ENCODE data around the gene DPH7. TPM values are rescaled to one million over a fixed set of nuclear protein-coding genes. Genes with fewer than 3 reads are reported as not detected.
"Not testable (repeated sequence)": the region's sequence is repeated elsewhere in the genome, so short reads cannot be mapped to it uniquely, and the experiment has no call there.

DPH7 gene
- total and polyA plus RNA-seq, 2 experiments from 2014 or later, result 28.3 to 36.9 TPM

DNA sequence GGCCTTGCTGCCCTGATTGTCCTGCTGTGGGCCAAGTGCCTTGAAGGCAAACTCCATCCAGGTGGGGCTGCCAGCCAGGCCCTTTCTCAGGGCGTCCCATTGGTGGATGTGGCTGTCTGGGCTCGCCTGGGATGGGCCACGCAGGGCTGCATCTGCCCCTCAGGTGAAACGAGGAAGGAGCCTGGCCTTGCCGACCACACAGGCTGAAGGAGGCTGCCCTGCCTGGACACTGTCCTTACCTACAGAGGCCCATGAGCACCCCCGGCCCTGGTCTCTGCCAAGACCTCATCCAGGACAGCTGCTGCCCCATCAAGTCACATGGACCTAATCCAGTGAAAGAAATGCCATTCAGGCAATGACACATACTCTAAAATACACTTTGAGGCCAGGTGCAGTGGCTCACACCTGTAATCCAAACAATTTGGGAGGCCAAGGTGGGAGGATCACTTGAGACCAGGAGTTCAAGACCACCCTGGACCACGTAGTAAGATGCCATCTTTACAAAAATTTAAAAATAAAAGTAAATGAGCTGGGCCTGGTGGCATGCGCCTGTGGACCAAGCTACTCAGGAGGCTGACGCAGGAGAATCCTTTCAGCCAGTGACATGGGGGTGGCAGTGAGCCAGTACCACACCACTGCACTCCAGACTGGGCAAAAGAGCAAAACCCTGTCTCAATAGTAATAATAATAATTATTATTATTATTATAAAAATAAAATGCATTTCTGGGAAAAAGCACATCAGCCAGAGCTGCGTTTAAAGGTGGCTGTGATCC, 62.4 kb downstream of the DPH7 start:
- Histone ChIP-seq H3K79me2 (no peaks in the 10 kb centered on the region), H3K27me3 (no peaks in the 10 kb centered on the region), H3K9me3 (ENCODE audit: low read depth) (no peaks in the 10 kb centered on the region), H3K36me3 (replicated peaks; ENCODE audit: insufficient read depth, low read depth) (no peaks in the 10 kb centered on the region), H4K20me1 (ENCODE audit: insufficient read depth, poor library complexity, severe bottlenecking) (no peaks in the 10 kb centered on the region), H3K27ac (no peak overlapping the region), H3K9me2 (replicated peaks; ENCODE audit: insufficient read depth) (no peaks in the 10 kb centered on the region), H3K4me1 (ENCODE audit: insufficient read depth) (no peaks in the 10 kb centered on the region), H3K4me3 (no peak overlapping the region), H2AFZ (no peak overlapping the region), H3K4me2 (no peak overlapping the region)
- WGBS (ENCODE audit: low lambda C conversion rate, missing lambda C conversion rate), result 79% methylated on average over 10 of the region's 10 CpGs
- TF ChIP-seq EZH2phosphoT487 (IDR thresholded peaks at IDR 0.05; ENCODE audit: low read depth, severe bottlenecking, unreplicated experiment) (no peak), EZH2 (IDR thresholded peaks at IDR 0.05; ENCODE audit: borderline replicate concordance) (no peak)
- TF ChIP-seq, protein P1, sequence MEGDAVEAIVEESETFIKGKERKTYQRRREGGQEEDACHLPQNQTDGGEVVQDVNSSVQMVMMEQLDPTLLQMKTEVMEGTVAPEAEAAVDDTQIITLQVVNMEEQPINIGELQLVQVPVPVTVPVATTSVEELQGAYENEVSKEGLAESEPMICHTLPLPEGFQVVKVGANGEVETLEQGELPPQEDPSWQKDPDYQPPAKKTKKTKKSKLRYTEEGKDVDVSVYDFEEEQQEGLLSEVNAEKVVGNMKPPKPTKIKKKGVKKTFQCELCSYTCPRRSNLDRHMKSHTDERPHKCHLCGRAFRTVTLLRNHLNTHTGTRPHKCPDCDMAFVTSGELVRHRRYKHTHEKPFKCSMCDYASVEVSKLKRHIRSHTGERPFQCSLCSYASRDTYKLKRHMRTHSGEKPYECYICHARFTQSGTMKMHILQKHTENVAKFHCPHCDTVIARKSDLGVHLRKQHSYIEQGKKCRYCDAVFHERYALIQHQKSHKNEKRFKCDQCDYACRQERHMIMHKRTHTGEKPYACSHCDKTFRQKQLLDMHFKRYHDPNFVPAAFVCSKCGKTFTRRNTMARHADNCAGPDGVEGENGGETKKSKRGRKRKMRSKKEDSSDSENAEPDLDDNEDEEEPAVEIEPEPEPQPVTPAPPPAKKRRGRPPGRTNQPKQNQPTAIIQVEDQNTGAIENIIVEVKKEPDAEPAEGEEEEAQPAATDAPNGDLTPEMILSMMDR (IDR thresholded peaks at IDR 0.05; ENCODE audit: poor library complexity), result no peak
- DNase-seq (ENCODE audit: low spot score), result no peak

DNA sequence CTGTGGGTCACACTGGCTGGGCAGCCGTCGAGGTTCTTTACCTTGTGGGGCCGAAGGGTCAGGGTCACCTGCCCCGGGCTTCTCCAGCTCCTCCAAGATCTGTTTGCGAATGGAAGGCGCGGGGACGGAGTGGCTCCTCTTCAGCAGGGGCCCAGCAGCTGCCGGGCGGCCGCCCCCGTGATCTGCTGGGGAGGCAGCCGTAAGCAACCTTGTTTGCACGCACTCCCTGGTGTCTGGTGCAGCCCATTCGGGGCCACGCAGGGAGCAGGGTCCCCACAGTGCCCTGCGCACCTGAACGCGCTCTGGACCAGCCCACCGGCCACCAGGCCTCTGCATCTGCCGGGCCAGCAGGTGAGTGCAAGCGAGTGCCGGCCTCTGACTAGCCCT, 63.4 kb downstream of the DPH7 start:
- no peaks in the 10 kb centered on the region for H3K4me1 ChIP-seq (ENCODE audit: insufficient read depth)
- no peaks in the 10 kb centered on the region for H3K27me3 ChIP-seq
- H3K9me2 ChIP-seq (replicated peaks; ENCODE audit: insufficient read depth), result no peaks in the 10 kb centered on the region
- WGBS (ENCODE audit: low lambda C conversion rate, missing lambda C conversion rate), result 87% methylated on average over 21 of the region's 23 CpGs
- no peaks in the 10 kb centered on the region for H3K9me3 ChIP-seq (ENCODE audit: low read depth)
- no peak for TF ChIP-seq EZH2phosphoT487 (IDR thresholded peaks at IDR 0.05; ENCODE audit: low read depth, severe bottlenecking, unreplicated experiment)
- no peak for TF ChIP-seq EZH2 (IDR thresholded peaks at IDR 0.05; ENCODE audit: borderline replicate concordance)
- TF ChIP-seq, protein P1 (IDR thresholded peaks at IDR 0.05; ENCODE audit: poor library complexity), result no peak
- H3K36me3 ChIP-seq (replicated peaks; ENCODE audit: insufficient read depth, low read depth), result no peaks in the 10 kb centered on the region
- no peak overlapping the region for H3K27ac ChIP-seq
- H3K79me2 ChIP-seq, result no peaks in the 10 kb centered on the region
- H3K4me3 ChIP-seq, result no peak overlapping the region
- no peaks in the 10 kb centered on the region for H4K20me1 ChIP-seq (ENCODE audit: insufficient read depth, poor library complexity, severe bottlenecking)
- DNase-seq (ENCODE audit: low spot score), result no peak
- no peak overlapping the region for H3K4me2 ChIP-seq
- no peak overlapping the region for H2AFZ ChIP-seq

DNA sequence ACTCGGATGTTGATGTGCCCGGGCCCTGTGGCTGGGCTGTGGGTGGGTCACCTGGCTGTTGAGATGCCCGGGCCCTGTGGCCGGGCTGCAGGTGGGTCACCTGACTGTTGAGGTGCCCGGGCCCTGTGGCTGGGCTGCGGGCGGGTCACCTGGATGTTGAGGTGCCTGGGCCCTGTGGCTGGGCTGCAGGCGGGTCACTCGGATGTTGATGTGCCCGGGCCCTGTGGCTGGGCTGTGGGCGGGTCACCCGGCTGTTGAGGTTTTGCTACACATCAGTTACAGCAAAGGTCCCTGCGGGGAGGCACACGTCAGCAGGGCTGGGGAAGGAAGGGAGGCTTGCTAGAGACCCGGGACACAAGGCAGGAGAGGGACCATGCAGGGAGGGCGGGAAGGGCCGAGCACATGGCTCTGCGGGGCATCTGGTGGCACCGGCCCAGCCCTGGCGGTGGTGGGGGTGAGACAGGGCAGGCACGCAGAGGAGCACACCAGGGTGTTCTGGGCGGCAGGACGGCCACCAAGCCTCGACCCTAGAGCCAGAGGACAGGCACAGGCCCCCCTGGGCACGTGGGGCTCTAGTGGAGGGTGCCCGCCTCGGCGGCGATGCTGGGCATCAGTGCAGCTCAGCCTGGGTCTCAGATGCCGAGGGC, 63.9 kb downstream of the DPH7 start:
- Histone ChIP-seq H3K27ac (no peak overlapping the region), H3K9me3 (ENCODE audit: low read depth) (no peaks in the 10 kb centered on the region)
- WGBS (ENCODE audit: low lambda C conversion rate, missing lambda C conversion rate), result 97% methylated on average over 19 of the region's 30 CpGs

DNA sequence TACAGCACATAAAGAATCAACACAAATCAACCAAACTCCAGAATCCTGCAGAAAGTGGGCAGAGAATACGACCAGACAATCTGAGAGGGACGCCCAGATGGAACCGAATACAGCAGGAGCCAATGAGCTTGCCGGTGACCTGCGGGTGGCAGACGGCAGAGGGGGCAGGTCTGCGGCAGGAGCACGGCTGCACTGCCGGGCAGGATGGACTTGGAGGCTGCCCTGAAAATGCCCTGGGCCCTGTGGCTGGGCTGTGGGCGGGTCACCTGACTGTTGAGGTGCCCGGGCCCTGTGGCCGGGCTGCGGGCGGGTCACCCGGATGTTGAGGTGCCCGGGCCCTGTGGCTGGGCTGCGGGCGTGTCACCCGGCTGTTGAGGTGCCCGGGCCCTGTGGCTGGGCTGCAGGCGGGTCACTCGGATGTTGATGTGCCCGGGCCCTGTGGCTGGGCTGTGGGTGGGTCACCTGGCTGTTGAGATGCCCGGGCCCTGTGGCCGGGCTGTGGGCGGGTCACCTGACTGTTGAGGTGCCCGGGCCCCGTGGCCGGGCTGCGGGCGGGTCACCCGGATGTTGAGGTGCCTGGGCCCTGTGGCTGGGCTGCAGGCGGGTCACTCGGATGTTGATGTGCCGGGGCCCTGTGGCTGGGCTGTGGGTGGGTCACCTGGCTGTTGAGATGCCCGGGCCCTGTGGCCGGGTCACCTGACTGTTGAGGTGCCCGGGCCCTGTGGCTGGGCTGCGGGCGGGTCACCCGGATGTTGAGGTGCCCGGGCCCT, 64.7 kb downstream of the DPH7 start:
- H3K4me1 ChIP-seq (ENCODE audit: insufficient read depth); H3K27me3 ChIP-seq; H3K4me2 ChIP-seq; H2AFZ ChIP-seq; H3K4me3 ChIP-seq; H3K9me2 ChIP-seq (replicated peaks; ENCODE audit: insufficient read depth); DNase-seq (ENCODE audit: low spot score); H3K36me3 ChIP-seq (replicated peaks; ENCODE audit: insufficient read depth, low read depth); H3K79me2 ChIP-seq; H4K20me1 ChIP-seq (ENCODE audit: insufficient read depth, poor library complexity, severe bottlenecking); H3K9me3 ChIP-seq (ENCODE audit: low read depth); H3K27ac ChIP-seq: not testable (repeated sequence)
- 93% methylated on average over 29 of the region's 42 CpGs for WGBS (ENCODE audit: low lambda C conversion rate, missing lambda C conversion rate)

More for the DNA sequence above, 63.9 kb downstream of the DPH7 start:
- TF ChIP-seq EZH2 (IDR thresholded peaks at IDR 0.05; ENCODE audit: borderline replicate concordance), result no peak
- TF ChIP-seq, protein P1 (IDR thresholded peaks at IDR 0.05; ENCODE audit: poor library complexity), result no peak
- TF ChIP-seq EZH2phosphoT487 (IDR thresholded peaks at IDR 0.05; ENCODE audit: low read depth, severe bottlenecking, unreplicated experiment), result no peak
- Histone ChIP-seq H3K9me2 (replicated peaks; ENCODE audit: insufficient read depth) (no peaks in the 10 kb centered on the region), H3K36me3 (replicated peaks; ENCODE audit: insufficient read depth, low read depth) (no peaks in the 10 kb centered on the region), H4K20me1 (ENCODE audit: insufficient read depth, poor library complexity, severe bottlenecking) (no peaks in the 10 kb centered on the region), H3K27me3 (no peaks in the 10 kb centered on the region), H3K4me1 (ENCODE audit: insufficient read depth) (no peaks in the 10 kb centered on the region), H3K4me3 (no peak overlapping the region), H3K4me2 (no peak overlapping the region), H2AFZ (no peak overlapping the region), H3K79me2 (no peaks in the 10 kb centered on the region)
- DNase-seq (ENCODE audit: low spot score), result no peak

DNA sequence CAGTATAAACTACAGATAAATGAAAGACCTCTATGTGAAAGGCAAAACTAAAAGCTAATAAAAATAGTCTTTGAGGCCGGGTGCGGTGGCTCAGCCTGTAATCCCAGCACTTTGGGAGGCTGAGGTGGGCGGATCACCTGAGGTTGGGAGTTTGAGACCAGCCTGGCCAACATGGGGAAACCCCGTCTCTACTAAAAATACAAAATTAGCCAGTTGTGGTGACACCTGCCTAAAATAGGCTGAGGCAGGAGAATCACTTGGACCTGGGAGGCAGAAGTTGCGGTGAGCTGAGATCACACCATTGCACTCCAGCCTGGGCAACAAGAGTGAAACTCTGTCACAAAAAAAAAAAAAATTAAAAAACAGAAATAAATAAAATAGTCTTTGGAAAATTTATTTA, 65.6 kb downstream of the DPH7 start:
- H3K36me3 ChIP-seq (replicated peaks; ENCODE audit: insufficient read depth, low read depth); H3K27ac ChIP-seq; H3K4me1 ChIP-seq (ENCODE audit: insufficient read depth); H3K4me2 ChIP-seq; H3K79me2 ChIP-seq; H3K4me3 ChIP-seq; H2AFZ ChIP-seq; H3K9me2 ChIP-seq (replicated peaks; ENCODE audit: insufficient read depth); H3K9me3 ChIP-seq (ENCODE audit: low read depth); H3K27me3 ChIP-seq; H4K20me1 ChIP-seq (ENCODE audit: insufficient read depth, poor library complexity, severe bottlenecking); DNase-seq (ENCODE audit: low spot score): not testable (repeated sequence)
- 94% methylated on average over 5 of the region's 5 CpGs for whole genome bisulfite sequencing (ENCODE audit: low lambda C conversion rate, missing lambda C conversion rate)

Measured in hepatocyte (in vitro differentiated cells).